ENCODE results near the gene S100G. TPM values are rescaled to one million over a fixed set of nuclear protein-coding genes. Genes with fewer than 3 reads are reported as not detected.
A peak's percentile ranks its signal among the peaks of the same experiment; 100 is the strongest.

The S100G gene
- total and polyA plus RNA-seq, 4 experiments from 2014 or later = not detected

GRCh38 chrX:16662402-16662801 lies 12.4 kb downstream of the S100G start:
- intact Hi-C loops (cut with micrococcal nuclease) = no loop called here
- Mint-ChIP-seq H3K27ac (no peak overlapping the region), H3K27me3 (no peaks in the 10 kb centered on the region), H3K4me1 (no peaks in the 10 kb centered on the region), H3K4me3 (no peak overlapping the region), H3K9me3 (peaks cover 0 to 2% (median 0%) of the 10 kb centered on the region in 8 donors), H3K36me3 (peaks cover 0 to 10% of the 10 kb centered on the region in 2 donors)
- H3K27me3 ChIP-seq (ENCODE audit: insufficient read depth, low read length) = no peaks in the 10 kb centered on the region
- no peak for DNase-seq
- no peaks in the 10 kb centered on the region for H3K36me3 ChIP-seq (ENCODE audit: insufficient read depth, low read length)
- ChIA-PET POLR2A (ENCODE audit: partially characterized antibody) (no interaction called here), CTCF (ENCODE audit: partially characterized antibody) (interaction anchor here (1.9 kb wide), 1 partner anchor 215 kb away, joined by 6 read pairs; no protein-coding TSS in a partner anchor)
- H3K4me3 ChIP-seq (ENCODE audit: low read length in 2 of 2) = no peak overlapping the region
- H3K9me3 ChIP-seq (ENCODE audit: control insufficient read depth in 1 of 2, low read length in 2 of 2) = no peaks in the 10 kb centered on the region
- no peak overlapping the region for H3K27ac ChIP-seq (ENCODE audit: low read depth, low read length)
- no peaks in the 10 kb centered on the region for H3K4me1 ChIP-seq (ENCODE audit: insufficient read depth, low read length)

- Mint-ChIP-seq H3K4me3 (no peak overlapping the region), H3K27ac (peak overlapping the region in 1 of 7 donors; percentile 47), H3K27me3 (no peaks in the 10 kb centered on the region), H3K36me3 (peaks cover 2 to 10% of the 10 kb centered on the region in 2 donors), H3K4me1 (no peaks in the 10 kb centered on the region), H3K9me3 (no peaks in the 10 kb centered on the region)
- no peaks in the 10 kb centered on the region for H3K36me3 ChIP-seq (ENCODE audit: insufficient read depth, low read length)
- H3K27ac ChIP-seq (ENCODE audit: low read depth, low read length) = no peak overlapping the region
- ChIA-PET POLR2A (ENCODE audit: partially characterized antibody) (no interaction called here), CTCF (ENCODE audit: partially characterized antibody) (interaction anchor here (1.0 to 2.0 kb wide), 4 partner anchors 217 to 227 kb away, joined by 3 to 11 read pairs (median 7); no protein-coding TSS in a partner anchor)
- H3K4me1 ChIP-seq (ENCODE audit: insufficient read depth, low read length) = no peaks in the 10 kb centered on the region
- no peaks in the 10 kb centered on the region for H3K9me3 ChIP-seq (ENCODE audit: control insufficient read depth in 1 of 2, low read length in 2 of 2)
- intact Hi-C loops (cut with micrococcal nuclease) = no loop called here
- DNase-seq = no peak
- H3K4me3 ChIP-seq (ENCODE audit: low read length in 2 of 2) = no peak overlapping the region
- H3K27me3 ChIP-seq (ENCODE audit: insufficient read depth, low read length) = no peaks in the 10 kb centered on the region
Observed at GRCh38 chrX:16664074-16664473, 14.1 kb downstream of the S100G start.

- Histone ChIP-seq H3K4me1 (ENCODE audit: insufficient read depth, low read length) (no peaks in the 10 kb centered on the region), H3K9me3 (ENCODE audit: control insufficient read depth in 1 of 2, low read length in 2 of 2) (no peaks in the 10 kb centered on the region), H3K36me3 (ENCODE audit: insufficient read depth, low read length) (no peaks in the 10 kb centered on the region), H3K4me3 (ENCODE audit: low read length in 2 of 2) (no peak overlapping the region), H3K27ac (ENCODE audit: low read depth, low read length) (no peak overlapping the region), H3K27me3 (ENCODE audit: insufficient read depth, low read length) (no peaks in the 10 kb centered on the region)
- DNase-seq = no peak
- no peaks in the 10 kb centered on the region for H3K4me1 Mint-ChIP-seq
- H3K27ac Mint-ChIP-seq = no peak overlapping the region
- ChIA-PET POLR2A (ENCODE audit: partially characterized antibody) (no interaction called here), CTCF (ENCODE audit: partially characterized antibody) (interaction anchor here (1.0 to 2.0 kb wide), 3 partner anchors 219 to 227 kb away, joined by 3 to 11 read pairs (median 8); no protein-coding TSS in a partner anchor)
- H3K27me3 Mint-ChIP-seq = no peaks in the 10 kb centered on the region
- intact Hi-C loops (cut with micrococcal nuclease) = no loop called here
- peaks cover 4 to 10% of the 10 kb centered on the region in 2 donors for H3K36me3 Mint-ChIP-seq
- no peak overlapping the region for H3K4me3 Mint-ChIP-seq
- H3K9me3 Mint-ChIP-seq = no peaks in the 10 kb centered on the region
Observed at GRCh38 chrX:16664626-16665025, 14.7 kb downstream of the S100G start.

GRCh38 chrX:16665089-16665488 lies 15.1 kb downstream of the S100G start:
- Histone ChIP-seq H3K4me1 (ENCODE audit: insufficient read depth, low read length) (no peaks in the 10 kb centered on the region), H3K4me3 (ENCODE audit: low read length in 2 of 2) (no peak overlapping the region), H3K27me3 (ENCODE audit: insufficient read depth, low read length) (no peaks in the 10 kb centered on the region), H3K27ac (ENCODE audit: low read depth, low read length) (no peak overlapping the region), H3K9me3 (ENCODE audit: control insufficient read depth in 1 of 2, low read length in 2 of 2) (no peaks in the 10 kb centered on the region), H3K36me3 (ENCODE audit: insufficient read depth, low read length) (no peaks in the 10 kb centered on the region)
- ChIA-PET CTCF (ENCODE audit: partially characterized antibody) (interaction anchor here (0.6 to 2.0 kb wide), 4 partner anchors 25 to 229 kb away, joined by 3 to 11 read pairs (median 3); no protein-coding TSS in a partner anchor), POLR2A (ENCODE audit: partially characterized antibody) (no interaction called here)
- H3K27ac Mint-ChIP-seq = peak overlapping the region in 1 of 7 donors; percentile 79
- no peak for DNase-seq
- no peaks in the 10 kb centered on the region for H3K9me3 Mint-ChIP-seq
- H3K4me1 Mint-ChIP-seq = no peaks in the 10 kb centered on the region
- H3K4me3 Mint-ChIP-seq = no peak overlapping the region
- peaks cover 4 to 10% of the 10 kb centered on the region in 2 donors for H3K36me3 Mint-ChIP-seq
- no peaks in the 10 kb centered on the region for H3K27me3 Mint-ChIP-seq
- intact Hi-C loops (cut with micrococcal nuclease) = no loop called here

- DNase-seq = no peak
- Histone ChIP-seq H3K4me3 (ENCODE audit: low read length in 2 of 2) (no peak overlapping the region), H3K36me3 (ENCODE audit: insufficient read depth, low read length) (no peaks in the 10 kb centered on the region), H3K4me1 (ENCODE audit: insufficient read depth, low read length) (no peaks in the 10 kb centered on the region), H3K27ac (ENCODE audit: low read depth, low read length) (no peak overlapping the region), H3K27me3 (ENCODE audit: insufficient read depth, low read length) (no peaks in the 10 kb centered on the region), H3K9me3 (ENCODE audit: control insufficient read depth in 1 of 2, low read length in 2 of 2) (no peaks in the 10 kb centered on the region)
- Mint-ChIP-seq H3K4me1 (peaks cover 0 to 5% (median 3%) of the 10 kb centered on the region in 4 donors), H3K9me3 (no peaks in the 10 kb centered on the region), H3K27me3 (no peaks in the 10 kb centered on the region), H3K27ac (peak overlapping the region in 1 of 7 donors; percentile 71), H3K4me3 (no peak overlapping the region), H3K36me3 (peaks cover 4 to 13% of the 10 kb centered on the region in 2 donors)
- ChIA-PET POLR2A (ENCODE audit: partially characterized antibody) (no interaction called here), CTCF (ENCODE audit: partially characterized antibody) (no interaction called here)
- intact Hi-C loops (cut with micrococcal nuclease) = no loop called here
Observed at GRCh38 chrX:16666541-16666940, 16.6 kb downstream of the S100G start.

GRCh38 chrX:16671005-16671404 lies 21.0 kb downstream of the S100G start:
- Histone ChIP-seq H3K27me3 (ENCODE audit: insufficient read depth, low read length) (no peaks in the 10 kb centered on the region), H3K4me3 (ENCODE audit: low read length in 2 of 2) (no peak overlapping the region), H3K27ac (ENCODE audit: low read depth, low read length) (no peak overlapping the region), H3K9me3 (ENCODE audit: control insufficient read depth in 1 of 2, low read length in 2 of 2) (no peaks in the 10 kb centered on the region), H3K4me1 (ENCODE audit: insufficient read depth, low read length) (no peaks in the 10 kb centered on the region), H3K36me3 (ENCODE audit: insufficient read depth, low read length) (no peaks in the 10 kb centered on the region)
- CTCF ChIA-PET (ENCODE audit: partially characterized antibody) = interaction anchor here (0.6 to 1.4 kb wide), 4 partner anchors 226 to 556 kb away, joined by 3 to 6 read pairs (median 3); no protein-coding TSS in a partner anchor
- Mint-ChIP-seq H3K36me3 (peaks cover 4 to 6% of the 10 kb centered on the region in 2 donors), H3K4me1 (peaks cover 0 to 5% (median 3%) of the 10 kb centered on the region in 4 donors), H3K9me3 (no peaks in the 10 kb centered on the region), H3K27me3 (no peaks in the 10 kb centered on the region), H3K27ac (peak overlapping the region in 2 of 7 donors; percentile 7 to 43), H3K4me3 (no peak overlapping the region)
- intact Hi-C loops (cut with micrococcal nuclease) = loop anchor here (1.0 to 5.0 kb wide), 5 partner anchors 226 to 1324 kb away; partner anchors contain the start of gene GRPR
- POLR2A ChIA-PET (ENCODE audit: partially characterized antibody) = no interaction called here
- peak in 4 of 5 donors; percentile 34 to 43 (median 38) for DNase-seq

GRCh38 chrX:16678689-16679088 lies 28.7 kb downstream of the S100G start:
- H3K27me3 Mint-ChIP-seq = no peaks in the 10 kb centered on the region
- no peak overlapping the region for H3K4me3 Mint-ChIP-seq
- no peaks in the 10 kb centered on the region for H3K9me3 Mint-ChIP-seq
- CTCF ChIA-PET (ENCODE audit: partially characterized antibody) = no interaction called here
- no peaks in the 10 kb centered on the region for H3K9me3 ChIP-seq (ENCODE audit: control insufficient read depth in 1 of 2, low read length in 2 of 2)
- no peak for DNase-seq
- no peaks in the 10 kb centered on the region for H3K4me1 ChIP-seq (ENCODE audit: insufficient read depth, low read length)
- H3K36me3 ChIP-seq (ENCODE audit: insufficient read depth, low read length) = no peaks in the 10 kb centered on the region
- no peak overlapping the region for H3K27ac Mint-ChIP-seq
- no peak overlapping the region for H3K4me3 ChIP-seq (ENCODE audit: low read length in 2 of 2)
- intact Hi-C loops (cut with micrococcal nuclease) = no loop called here
- H3K27me3 ChIP-seq (ENCODE audit: insufficient read depth, low read length) = no peaks in the 10 kb centered on the region
- no peak overlapping the region for H3K27ac ChIP-seq (ENCODE audit: low read depth, low read length)
- peaks cover 11 to 23% of the 10 kb centered on the region in 2 donors for H3K36me3 Mint-ChIP-seq
- H3K4me1 Mint-ChIP-seq = no peaks in the 10 kb centered on the region
- POLR2A ChIA-PET (ENCODE audit: partially characterized antibody) = no interaction called here
